ENCODE results near the gene DEAF1. TPM values are rescaled to one million over a fixed set of nuclear protein-coding genes. Genes with fewer than 3 reads are reported as not detected.

Gene DEAF1
- total and polyA plus RNA-seq, 10 of the 15 experiments (the other 5 are each of a cell fraction or from before 2014, with no cell fraction given) = 0.68 to 51.3 (median 25.9) TPM

DNA sequence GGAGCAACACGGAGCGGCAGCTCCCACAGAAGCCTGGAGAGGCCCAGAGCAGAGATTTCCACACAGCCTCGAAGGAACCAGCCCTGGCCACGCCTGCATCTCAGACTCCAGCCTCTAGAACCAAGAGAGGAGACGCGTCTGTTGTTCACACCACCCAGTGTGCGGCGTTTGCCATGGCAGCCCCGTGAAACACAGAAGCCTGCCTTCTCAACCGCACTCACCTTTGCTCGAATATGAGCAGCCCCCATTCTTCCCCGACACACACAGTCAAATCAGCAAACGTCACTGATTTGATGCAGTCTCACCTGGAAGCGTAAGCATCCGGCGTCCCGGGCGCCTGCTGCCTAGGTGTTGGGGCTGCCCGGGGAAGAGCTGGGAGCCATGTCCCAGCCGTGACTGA, 38.0 kb upstream of the DEAF1 start:
- FAIRE-seq (no peak), ATAC-seq (no peak), DNase-seq (ENCODE audit: low read depth, low spot score) (no peak)
- no TSS peak for BruUV-seq (replicated peaks)
- ChIA-PET CTCF (no interaction called here), RAD21 (ENCODE audit: unreplicated experiment) (interaction anchor here (0.7 kb wide), 1 partner anchor 98 kb away, joined by 3 read pairs; no protein-coding TSS in a partner anchor), SMC1A (ENCODE audit: uncharacterized antibody, unreplicated experiment) (no interaction called here), POLR2A (interaction anchor here (0.7 kb wide), 2 partner anchors 16 to 21 kb away, joined by 3 to 4 read pairs; no protein-coding TSS in a partner anchor)
- Histone ChIP-seq H3K9ac (ENCODE audit: control insufficient read depth, insufficient read depth, low read length) (no peak overlapping the region), H3K4me1 (ENCODE audit: control insufficient read depth, insufficient read depth, low read length) (no peaks in the 10 kb centered on the region), H4K20me1 (ENCODE audit: control insufficient read depth, insufficient read depth) (no peaks in the 10 kb centered on the region), H3K79me2 (ENCODE audit: control insufficient read depth, insufficient read depth, low read length) (no peaks in the 10 kb centered on the region), H3K36me3 (ENCODE audit: control insufficient read depth in 2 of 2, insufficient read depth in 2 of 2, low read length in 1 of 2) (no peaks in the 10 kb centered on the region), H3K4me2 (ENCODE audit: control insufficient read depth, insufficient read depth) (no peak overlapping the region), H3K9me3 (replicated peaks; ENCODE audit: control insufficient read depth, insufficient read depth, low read length) (no peaks in the 10 kb centered on the region), H3K27me3 (replicated peaks in 1 of 2; ENCODE audit: control insufficient read depth in 2 of 2, insufficient read depth in 2 of 2, low read length in 1 of 2) (no peaks in the 10 kb centered on the region), H3K27ac (ENCODE audit: control insufficient read depth, insufficient read depth) (no peak overlapping the region), H3K4me3 (no peak overlapping the region), H2AFZ (ENCODE audit: control insufficient read depth, low read depth, low read length) (no peak overlapping the region)
- intact Hi-C loops (cut with micrococcal nuclease; ENCODE audit: unreplicated experiment) (no loop called here), in situ Hi-C loops (cut with MboI) (no loop called here)
- WGBS (ENCODE audit: insufficient coverage, insufficient replicate concordance, low lambda C conversion rate, missing lambda C conversion rate) = 65% methylated on average over 20 of the region's 20 CpGs
- TF ChIP-seq NFYA (IDR thresholded peaks at IDR 0.05; ENCODE audit: borderline replicate concordance, low read depth, low read length) = no peak
- TF ChIP-seq CEBPB (IDR thresholded peaks at IDR 0.05; ENCODE audit: borderline replicate concordance in 1 of 2, low read depth in 2 of 2, low read length in 2 of 2) = no peak
- TF ChIP-seq SUZ12 (IDR thresholded peaks at IDR 0.05; ENCODE audit: unreplicated experiment) = no peak
- TF ChIP-seq NFIC (IDR thresholded peaks at IDR 0.05; ENCODE audit: low read depth, low read length) = no peak
- TF ChIP-seq, protein P1, sequence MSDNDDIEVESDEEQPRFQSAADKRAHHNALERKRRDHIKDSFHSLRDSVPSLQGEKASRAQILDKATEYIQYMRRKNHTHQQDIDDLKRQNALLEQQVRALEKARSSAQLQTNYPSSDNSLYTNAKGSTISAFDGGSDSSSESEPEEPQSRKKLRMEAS (IDR thresholded peaks at IDR 0.05; ENCODE audit: low read depth, low read length) = no peak
- no peak for TF ChIP-seq NRF1 (conservative IDR thresholded peaks at IDR 0.05; ENCODE audit: low read depth, low read length)
- TF ChIP-seq, protein P2, sequence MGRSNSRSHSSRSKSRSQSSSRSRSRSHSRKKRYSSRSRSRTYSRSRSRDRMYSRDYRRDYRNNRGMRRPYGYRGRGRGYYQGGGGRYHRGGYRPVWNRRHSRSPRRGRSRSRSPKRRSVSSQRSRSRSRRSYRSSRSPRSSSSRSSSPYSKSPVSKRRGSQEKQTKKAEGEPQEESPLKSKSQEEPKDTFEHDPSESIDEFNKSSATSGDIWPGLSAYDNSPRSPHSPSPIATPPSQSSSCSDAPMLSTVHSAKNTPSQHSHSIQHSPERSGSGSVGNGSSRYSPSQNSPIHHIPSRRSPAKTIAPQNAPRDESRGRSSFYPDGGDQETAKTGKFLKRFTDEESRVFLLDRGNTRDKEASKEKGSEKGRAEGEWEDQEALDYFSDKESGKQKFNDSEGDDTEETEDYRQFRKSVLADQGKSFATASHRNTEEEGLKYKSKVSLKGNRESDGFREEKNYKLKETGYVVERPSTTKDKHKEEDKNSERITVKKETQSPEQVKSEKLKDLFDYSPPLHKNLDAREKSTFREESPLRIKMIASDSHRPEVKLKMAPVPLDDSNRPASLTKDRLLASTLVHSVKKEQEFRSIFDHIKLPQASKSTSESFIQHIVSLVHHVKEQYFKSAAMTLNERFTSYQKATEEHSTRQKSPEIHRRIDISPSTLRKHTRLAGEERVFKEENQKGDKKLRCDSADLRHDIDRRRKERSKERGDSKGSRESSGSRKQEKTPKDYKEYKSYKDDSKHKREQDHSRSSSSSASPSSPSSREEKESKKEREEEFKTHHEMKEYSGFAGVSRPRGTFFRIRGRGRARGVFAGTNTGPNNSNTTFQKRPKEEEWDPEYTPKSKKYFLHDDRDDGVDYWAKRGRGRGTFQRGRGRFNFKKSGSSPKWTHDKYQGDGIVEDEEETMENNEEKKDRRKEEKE (IDR thresholded peaks at IDR 0.05) = no peak
- TF ChIP-seq, protein P3, sequence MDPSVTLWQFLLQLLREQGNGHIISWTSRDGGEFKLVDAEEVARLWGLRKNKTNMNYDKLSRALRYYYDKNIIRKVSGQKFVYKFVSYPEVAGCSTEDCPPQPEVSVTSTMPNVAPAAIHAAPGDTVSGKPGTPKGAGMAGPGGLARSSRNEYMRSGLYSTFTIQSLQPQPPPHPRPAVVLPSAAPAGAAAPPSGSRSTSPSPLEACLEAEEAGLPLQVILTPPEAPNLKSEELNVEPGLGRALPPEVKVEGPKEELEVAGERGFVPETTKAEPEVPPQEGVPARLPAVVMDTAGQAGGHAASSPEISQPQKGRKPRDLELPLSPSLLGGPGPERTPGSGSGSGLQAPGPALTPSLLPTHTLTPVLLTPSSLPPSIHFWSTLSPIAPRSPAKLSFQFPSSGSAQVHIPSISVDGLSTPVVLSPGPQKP (IDR thresholded peaks at IDR 0.05; ENCODE audit: low read depth, low read length) = no peak
- no peak for TF ChIP-seq ZZZ3 (IDR thresholded peaks at IDR 0.05; ENCODE audit: control insufficient read depth, insufficient read length, low read depth)
- TF ChIP-seq CREM (IDR thresholded peaks at IDR 0.05; ENCODE audit: low read depth) = no peak
- TF ChIP-seq KDM1A (IDR thresholded peaks at IDR 0.05; ENCODE audit: borderline replicate concordance) = no peak
- no peak for TF ChIP-seq EED (IDR thresholded peaks at IDR 0.05; ENCODE audit: low read depth)
- TF ChIP-seq, protein P4, sequence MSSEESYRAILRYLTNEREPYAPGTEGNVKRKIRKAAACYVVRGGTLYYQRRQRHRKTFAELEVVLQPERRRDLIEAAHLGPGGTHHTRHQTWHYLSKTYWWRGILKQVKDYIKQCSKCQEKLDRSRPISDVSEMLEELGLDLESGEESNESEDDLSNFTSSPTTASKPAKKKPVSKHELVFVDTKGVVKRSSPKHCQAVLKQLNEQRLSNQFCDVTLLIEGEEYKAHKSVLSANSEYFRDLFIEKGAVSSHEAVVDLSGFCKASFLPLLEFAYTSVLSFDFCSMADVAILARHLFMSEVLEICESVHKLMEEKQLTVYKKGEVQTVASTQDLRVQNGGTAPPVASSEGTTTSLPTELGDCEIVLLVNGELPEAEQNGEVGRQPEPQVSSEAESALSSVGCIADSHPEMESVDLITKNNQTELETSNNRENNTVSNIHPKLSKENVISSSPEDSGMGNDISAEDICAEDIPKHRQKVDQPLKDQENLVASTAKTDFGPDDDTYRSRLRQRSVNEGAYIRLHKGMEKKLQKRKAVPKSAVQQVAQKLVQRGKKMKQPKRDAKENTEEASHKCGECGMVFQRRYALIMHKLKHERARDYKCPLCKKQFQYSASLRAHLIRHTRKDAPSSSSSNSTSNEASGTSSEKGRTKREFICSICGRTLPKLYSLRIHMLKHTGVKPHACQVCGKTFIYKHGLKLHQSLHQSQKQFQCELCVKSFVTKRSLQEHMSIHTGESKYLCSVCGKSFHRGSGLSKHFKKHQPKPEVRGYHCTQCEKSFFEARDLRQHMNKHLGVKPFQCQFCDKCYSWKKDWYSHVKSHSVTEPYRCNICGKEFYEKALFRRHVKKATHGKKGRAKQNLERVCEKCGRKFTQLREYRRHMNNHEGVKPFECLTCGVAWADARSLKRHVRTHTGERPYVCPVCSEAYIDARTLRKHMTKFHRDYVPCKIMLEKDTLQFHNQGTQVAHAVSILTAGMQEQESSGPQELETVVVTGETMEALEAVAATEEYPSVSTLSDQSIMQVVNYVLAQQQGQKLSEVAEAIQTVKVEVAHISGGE (CRISPR knock-in tag; IDR thresholded peaks at IDR 0.05) = no peak
- no peak for TF ChIP-seq PML (IDR thresholded peaks at IDR 0.05; ENCODE audit: low read length)

All from GM12878 (cell line).